K562 (cell line): Measurements from ENCODE around the gene OLIG3. TPM values are rescaled to one million over a fixed set of nuclear protein-coding genes. Genes with fewer than 3 reads are reported as not detected.

ENCODE experiments used
- ATAC-seq: fragments of 200-7000 bp; cut with Tn5 transposase; 3 replicates; pipeline ENCODE4 v1.9.1; 2020; ENCODE audit warnings: moderate library complexity
- BruUV-seq: library from RNA; stranded (reverse); fragments of 400-500 nt; replicated peaks from 2 replicates; lab custom pipeline; 2021; lab: Mats Ljungman, UMichigan
- CTCF ChIA-PET: fragments of 300-600 bp; formaldehyde crosslinking; extraction: SDS; loops from one replicate; lab custom pipeline; 2021; ENCODE audit warnings: low intra/inter-chr PET ratio; lab: Yijun Ruan, JAX
- POLR2A ChIA-PET: fragments of 300-600, 350-650 bp; sonication (Branson Sonifier 250); formaldehyde crosslinking; extraction: SDS; loops from one replicate; lab custom pipeline; 2021; ENCODE audit warnings: antibody characterized with exemption, inconsistent platforms; lab: Yijun Ruan, JAX
- DNase-seq, 4 experiments: peaks; one replicate each; pipeline versions ENCODE4 v3.0.0 to v3.0.0-alpha.2; 2011 to 2018; ENCODE audit warnings: low spot score in 3 of 4, mixed read lengths in 3 of 4; ENCODE audit errors: extremely low read depth in 1 of 4
- FAIRE-seq: peaks from 2 replicates; lab custom pipeline; 2011; peaks lifted over from hg19 to GRCh38; lab: Jason Lieb, UNC
- H2AFZ ChIP-seq: 2 replicates; pipeline ENCODE4 v1.6.0; 2011; ENCODE audit warnings: low read depth, low read length, control low read depth, inconsistent platforms
- H3K27ac ChIP-seq: fragments of 200-600 bp; 3 replicates; pipeline ENCODE4 v1.8.0; 2011; ENCODE audit warnings: low read depth, mild to moderate bottlenecking, control low read depth, inconsistent platforms, low read length, moderate library complexity, mixed read lengths; ENCODE audit errors: extremely low read depth
- H3K27me3 ChIP-seq, 2 experiments: fragments of 300-600 bp in 1 of 2; 2 replicates in 1 of 2; 3 replicates in 1 of 2; pipeline versions ENCODE4 v1.6.0 to v1.8.0; 2011; ENCODE audit warnings: inconsistent platforms in 2 of 2, low read length in 2 of 2, mild to moderate bottlenecking in 1 of 2, mixed read lengths in 1 of 2, moderate library complexity in 1 of 2; ENCODE audit not compliant: control insufficient read depth in 2 of 2, insufficient read depth in 2 of 2
- H3K36me3 ChIP-seq: fragments of 300-600 bp; 3 replicates; pipeline ENCODE4 v1.8.0; 2011; ENCODE audit warnings: mild to moderate bottlenecking, low read length, inconsistent platforms; ENCODE audit not compliant: control insufficient read depth, insufficient read depth
- H3K4me1 ChIP-seq, 2 experiments: fragments of 200-600 bp in 1 of 2; replicated peaks in 1 of 2; 2 replicates in 1 of 2; 3 replicates in 1 of 2; pipeline versions ENCODE4 v1.5.1 to v1.8.0; 2011; ENCODE audit warnings: inconsistent platforms in 2 of 2, low read length in 2 of 2, mild to moderate bottlenecking in 1 of 2, mixed read lengths in 1 of 2, moderate library complexity in 1 of 2; ENCODE audit not compliant: control insufficient read depth in 2 of 2, insufficient read depth in 2 of 2
- H3K4me2 ChIP-seq: 2 replicates; pipeline ENCODE4 v1.6.1; 2011; ENCODE audit warnings: low read length, control low read depth, inconsistent platforms, mixed read lengths; ENCODE audit not compliant: insufficient read depth
- H3K4me3 ChIP-seq: fragments of 200-600 bp; sonication (generic), shearing (Covaris generic); 2 replicates; pipeline ENCODE4 v1.5.1; 2016; ENCODE audit warnings: control low read depth, inconsistent platforms
- H3K79me2 ChIP-seq: fragments of 200-600 bp; 3 replicates; pipeline ENCODE4 v1.8.0; 2011; ENCODE audit warnings: low read length, inconsistent platforms; ENCODE audit not compliant: control insufficient read depth, insufficient read depth
- H3K9ac ChIP-seq, 2 experiments: 2 replicates each; pipeline versions ENCODE4 v1.6.0 to v1.6.1; 2011; ENCODE audit warnings: low read depth in 2 of 2, low read length in 2 of 2, control low read depth in 1 of 2, inconsistent platforms in 1 of 2, mild to moderate bottlenecking in 1 of 2, mixed read lengths in 1 of 2; ENCODE audit not compliant: insufficient read depth in 1 of 2
- H3K9me1 ChIP-seq: one replicate; pipeline ENCODE4 v1.6.0; 2011; ENCODE audit warnings: inconsistent platforms, mild to moderate bottlenecking, low read length, moderate library complexity; ENCODE audit not compliant: control insufficient read depth, insufficient read depth
- H3K9me3 ChIP-seq: replicated peaks from 2 replicates; pipeline ENCODE4 v1.5.1; 2011; ENCODE audit warnings: low read depth, low read length, inconsistent platforms; ENCODE audit not compliant: control insufficient read depth, insufficient read depth
- H4K20me1 ChIP-seq: replicated peaks from 2 replicates; pipeline ENCODE4 v1.6.1; 2011; ENCODE audit warnings: low read length, inconsistent platforms, mixed read lengths; ENCODE audit not compliant: control insufficient read depth, insufficient read depth
- GATA2 ChIP-seq: sonication (generic); formaldehyde crosslinking; IDR thresholded peaks from 2 replicates; pipeline ENCODE4 v1.4.0; 2020; ENCODE audit warnings: mild to moderate bottlenecking, missing genetic modification reagents
- ZNF408 ChIP-seq: fragments of 250-450 bp; sonication (Bioruptor Pico); IDR thresholded peaks from 2 replicates; pipeline ENCODE4 v1.4.0; 2020; ENCODE audit warnings: low read depth, mild to moderate bottlenecking, moderate library complexity
- ZNF584 ChIP-seq: fragments of 200-800 bp; sonication (Bioruptor generic); IDR thresholded peaks from 2 replicates; pipeline ENCODE4 v1.6.1; 2016; ENCODE audit warnings: low read depth, mild to moderate bottlenecking, missing genetic modification characterization, missing compliant biosample characterization
- WGBS: fragments of 100-300 bp; shearing (Covaris generic); methylation state at CpG from one replicate; pipeline ENCODE4 v1.1.6; 2016; ENCODE audit warnings: low coverage, mixed read lengths; ENCODE audit not compliant: insufficient coverage; ENCODE audit errors: missing lambda C conversion rate; 5-methylcytosine and 5-hydroxymethylcytosine counted together
- in situ Hi-C: fragments of 300-500 bp; cut with MboI; formaldehyde crosslinking; loops from 4 replicates; pipeline ENCODE4 v1.15.0; 2018; ENCODE audit warnings: inconsistent platforms, mixed read lengths
- intact Hi-C: fragments of 100-400 bp; cut with micrococcal nuclease; formaldehyde crosslinking; loops from 2 replicates; pipeline ENCODE4 v1.14.2; 2022
- polyA plus RNA-seq, 8 experiments: library from polyadenylated mRNA; depleted of rRNA in 4 of 8; stranded (reverse) in 5 of 8; unstranded in 3 of 8; fragments of >200 nt; fragmentation: Nextera tagmentation in 2 of 8; fragmentation: Illumina TruSeq in 1 of 8; extraction: Ambion mirVana in 2 of 8; extraction: Trizol in 1 of 8; gene quantifications; 2 replicates each; pipeline versions ENCODE4 v1.2.1 to v1.2.3, GENCODE V29; 2011 to 2014; ENCODE audit warnings: inconsistent platforms in 1 of 8, missing spikeins in 1 of 8
- total RNA-seq, 7 experiments: library from RNA; depleted of rRNA in 6 of 7; stranded (reverse); fragments of >200 nt in 6 of 7; fragmentation: Illumina TruSeq in 2 of 7; extraction: Trizol in 2 of 7; gene quantifications; 2 replicates each; pipeline versions ENCODE4 v1.2.1 to v1.2.3, GENCODE V29; 2011 to 2021; ENCODE audit warnings: low replicate concordance in 1 of 7
- TF ChIP-seq, protein P1 (sequence below), 3 experiments: fragments of 200-800 bp in 1 of 3; sonication (Bioruptor generic) in 1 of 3; sonication (generic) in 1 of 3; formaldehyde crosslinking in 1 of 3; IDR thresholded peaks; 2 replicates each; pipeline versions ENCODE4 v1.6.1 to v1.8.0; 2016 to 2022; ENCODE audit warnings: mild to moderate bottlenecking in 2 of 3, missing compliant biosample characterization in 2 of 3, missing genetic modification characterization in 2 of 3, missing genetic modification reagents in 1 of 3
- TF ChIP-seq, protein P2 (sequence below), 3 experiments: IDR thresholded peaks in 2 of 3; conservative IDR thresholded peaks in 1 of 3; 2 replicates each; pipeline ENCODE4 v1.5.1; 2011 to 2012; ENCODE audit warnings: low read length in 3 of 3, mild to moderate bottlenecking in 3 of 3, control low read depth in 2 of 3, improper control_type of control experiment in 1 of 3, inconsistent platforms in 1 of 3, low read depth in 1 of 3, mixed read lengths in 1 of 3, moderate library complexity in 1 of 3; ENCODE audit not compliant: insufficient read depth in 2 of 3

The OLIG3 gene
- total and polyA plus RNA-seq, 9 of the 15 experiments (the other 6 are each of a cell fraction or from before 2014, with no cell fraction given): not detected

DNA sequence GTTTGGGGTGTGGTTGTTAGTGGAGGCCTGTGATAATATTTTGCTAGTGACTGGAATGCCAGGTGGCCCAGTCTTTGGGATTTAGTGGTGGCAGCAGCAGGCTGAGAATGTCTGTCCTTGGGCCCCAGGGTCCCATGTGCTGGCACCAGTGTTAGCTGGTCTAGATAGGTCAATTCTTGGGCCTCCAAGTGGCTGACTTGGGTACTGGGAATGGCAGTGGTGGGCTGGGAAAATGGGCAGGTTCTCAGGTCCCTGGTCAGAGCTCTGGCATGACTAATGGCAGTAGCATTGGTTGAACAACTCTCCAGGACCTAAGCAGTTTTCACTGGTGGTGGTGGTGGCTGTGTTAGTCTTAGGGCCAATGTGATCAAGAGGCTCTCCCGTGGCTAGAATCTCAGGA, 50.3 kb downstream of the OLIG3 start:
- CTCF ChIA-PET: no interaction called here
- 0% methylated on average over 1 of the region's 1 CpG for WGBS
- intact Hi-C loops: no loop called here
- Histone ChIP-seq H3K9ac (no peak overlapping the region), H3K9me3 (no peaks in the 10 kb centered on the region), H3K9me1 (no peaks in the 10 kb centered on the region), H3K79me2 (no peaks in the 10 kb centered on the region), H3K27me3 (no peaks in the 10 kb centered on the region; a peak in 1 of 5 replicates), H3K36me3 (no peaks in the 10 kb centered on the region), H3K27ac (no peak overlapping the region), H4K20me1 (no peaks in the 10 kb centered on the region), H3K4me2 (no peak overlapping the region), H3K4me1 (no peaks in the 10 kb centered on the region), H2AFZ (no peak overlapping the region)
- DNase-seq (no peak), FAIRE-seq (no peak)
- no TSS peak for BruUV-seq
- TF ChIP-seq, protein P1, sequence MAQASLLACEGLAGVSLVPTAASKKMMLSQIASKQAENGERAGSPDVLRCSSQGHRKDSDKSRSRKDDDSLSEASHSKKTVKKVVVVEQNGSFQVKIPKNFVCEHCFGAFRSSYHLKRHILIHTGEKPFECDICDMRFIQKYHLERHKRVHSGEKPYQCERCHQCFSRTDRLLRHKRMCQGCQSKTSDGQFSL (CRISPR knock-in tag; IDR thresholded peaks at IDR 0.05): no peak
- TF ChIP-seq, protein P1 (tag; IDR thresholded peaks at IDR 0.05): no peak
- TF ChIP-seq ZNF408 (CRISPR knock-in tag) (no peak), ZNF584 (CRISPR knock-in tag) (no peak), GATA2 (CRISPR knock-in tag) (no peak)
- TF ChIP-seq, protein P2, sequence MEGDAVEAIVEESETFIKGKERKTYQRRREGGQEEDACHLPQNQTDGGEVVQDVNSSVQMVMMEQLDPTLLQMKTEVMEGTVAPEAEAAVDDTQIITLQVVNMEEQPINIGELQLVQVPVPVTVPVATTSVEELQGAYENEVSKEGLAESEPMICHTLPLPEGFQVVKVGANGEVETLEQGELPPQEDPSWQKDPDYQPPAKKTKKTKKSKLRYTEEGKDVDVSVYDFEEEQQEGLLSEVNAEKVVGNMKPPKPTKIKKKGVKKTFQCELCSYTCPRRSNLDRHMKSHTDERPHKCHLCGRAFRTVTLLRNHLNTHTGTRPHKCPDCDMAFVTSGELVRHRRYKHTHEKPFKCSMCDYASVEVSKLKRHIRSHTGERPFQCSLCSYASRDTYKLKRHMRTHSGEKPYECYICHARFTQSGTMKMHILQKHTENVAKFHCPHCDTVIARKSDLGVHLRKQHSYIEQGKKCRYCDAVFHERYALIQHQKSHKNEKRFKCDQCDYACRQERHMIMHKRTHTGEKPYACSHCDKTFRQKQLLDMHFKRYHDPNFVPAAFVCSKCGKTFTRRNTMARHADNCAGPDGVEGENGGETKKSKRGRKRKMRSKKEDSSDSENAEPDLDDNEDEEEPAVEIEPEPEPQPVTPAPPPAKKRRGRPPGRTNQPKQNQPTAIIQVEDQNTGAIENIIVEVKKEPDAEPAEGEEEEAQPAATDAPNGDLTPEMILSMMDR (IDR thresholded peaks at IDR 0.05 in 2 of 3, conservative IDR thresholded peaks at IDR 0.05 in 1 of 3; ENCODE audit: insufficient read depth in 2 of 3, low read depth in 1 of 3, low read length in 3 of 3): peak in 1 of 3 experiments; percentile 11; a peak in 1 of 6 replicates
- TF ChIP-seq, all 486 proteins: peak for 1
- in situ Hi-C loops: no loop called here
- no peak for ATAC-seq
- H3K4me3 ChIP-seq: no peak overlapping the region
- POLR2A ChIA-PET: no interaction called here
